A673 (cell line): ENCODE measurements around the gene CFAP52. TPM values are rescaled to one million over a fixed set of nuclear protein-coding genes. Genes with fewer than 3 reads are reported as not detected.
A peak's percentile ranks its signal among the peaks of the same experiment; 100 is the strongest.
"Not testable (repeated sequence)": the region's sequence is repeated elsewhere in the genome, so short reads cannot be mapped to it uniquely, and the experiment has no call there.

ENCODE experiments used
- BruUV-seq: library from RNA; stranded (reverse); fragments of 400-500 nt; replicated peaks from 2 replicates; lab custom pipeline; 2021; lab: Mats Ljungman, UMichigan
- CTCF ChIA-PET: fragments of 300-600 bp; sonication (Branson Sonifier 250); formaldehyde crosslinking; loops from one replicate; lab custom pipeline; 2022; ENCODE audit warnings: antibody characterized with exemption; lab: Charles Lee
- POLR2A ChIA-PET: fragments of 300-600 bp; sonication (Branson Sonifier 250); formaldehyde crosslinking; loops from one replicate; lab custom pipeline; 2022; ENCODE audit warnings: antibody characterized with exemption; ENCODE audit not compliant: low non-redundant PET; lab: Charles Lee
- DNase-seq: peaks from one replicate; pipeline ENCODE4 v3.0.0-alpha.2; 2015; ENCODE audit warnings: low spot score
- H3K27ac ChIP-seq: fragments of 200-600 bp; sonication (generic); 2 replicates; pipeline ENCODE4 v1.5.1; 2016; ENCODE audit warnings: mixed run types, low read depth, mild to moderate bottlenecking, mixed read lengths, antibody characterized with exemption, low read length; ENCODE audit not compliant: poor library complexity, severe bottlenecking
- H3K27me3 ChIP-seq: fragments of 200-600 bp; sonication (generic); replicated peaks from 2 replicates; pipeline ENCODE4 v1.6.1; 2017; ENCODE audit warnings: mixed run types, low read depth, mild to moderate bottlenecking, mixed read lengths, antibody characterized with exemption, low read length; ENCODE audit not compliant: insufficient read depth, poor library complexity
- H3K36me3 ChIP-seq: fragments of 200-600 bp; sonication (generic); 2 replicates; pipeline ENCODE4 v1.6.1; 2016; ENCODE audit warnings: mixed run types, mild to moderate bottlenecking, mixed read lengths, antibody characterized with exemption, low read length; ENCODE audit not compliant: insufficient read depth, poor library complexity, severe bottlenecking
- H3K4me1 ChIP-seq: fragments of 200-600 bp; sonication (generic); 2 replicates; pipeline ENCODE4 v1.6.1; 2017; ENCODE audit warnings: mixed run types, mild to moderate bottlenecking, mixed read lengths, antibody characterized with exemption, low read length; ENCODE audit not compliant: insufficient read depth, poor library complexity, severe bottlenecking
- H3K4me3 ChIP-seq: fragments of 200-600 bp; sonication (generic); 2 replicates; pipeline ENCODE4 v1.5.1; 2016; ENCODE audit warnings: low read depth, mixed run types, mild to moderate bottlenecking, mixed read lengths, low read length; ENCODE audit not compliant: poor library complexity, severe bottlenecking
- H3K9me3 ChIP-seq: fragments of 200-600 bp; sonication (generic); 2 replicates; pipeline ENCODE4 v1.6.1; 2016; ENCODE audit warnings: mixed run types, low read depth, mild to moderate bottlenecking, mixed read lengths, antibody characterized with exemption, low read length; ENCODE audit not compliant: poor library complexity, severe bottlenecking
- EZH2 ChIP-seq: fragments of 200-600 bp; sonication (generic); IDR thresholded peaks from 2 replicates; pipeline ENCODE4 v1.6.1; 2017; ENCODE audit warnings: borderline replicate concordance, low read depth, mild to moderate bottlenecking, mixed read lengths, antibody characterized with exemption, low read length; ENCODE audit not compliant: poor library complexity, severe bottlenecking
- intact Hi-C: fragments of 100-400 bp; cut with micrococcal nuclease; formaldehyde crosslinking; loops from one replicate; pipeline ENCODE4 v1.10.0; 2022; ENCODE audit not compliant: unreplicated experiment
- total RNA-seq: library from RNA; stranded (reverse); gene quantifications from 2 replicates; pipeline ENCODE4 v1.2.3, GENCODE V29; 2021
- TF ChIP-seq, protein P1 (sequence below): fragments of 300-800, 200-600 bp; sonication (generic); conservative IDR thresholded peaks from 2 replicates; pipeline ENCODE4 v1.5.1; 2017; ENCODE audit warnings: low read depth, mild to moderate bottlenecking, antibody characterized with exemption, low read length, moderate library complexity, mixed read lengths

Gene CFAP52
- total RNA-seq, 1 experiment from 2014 or later = not detected

GRCh38 chr17:9564104-9564503 lies 12.3 kb upstream of the CFAP52 start:
- TF ChIP-seq EZH2 = no peak
- TF ChIP-seq, protein P1, sequence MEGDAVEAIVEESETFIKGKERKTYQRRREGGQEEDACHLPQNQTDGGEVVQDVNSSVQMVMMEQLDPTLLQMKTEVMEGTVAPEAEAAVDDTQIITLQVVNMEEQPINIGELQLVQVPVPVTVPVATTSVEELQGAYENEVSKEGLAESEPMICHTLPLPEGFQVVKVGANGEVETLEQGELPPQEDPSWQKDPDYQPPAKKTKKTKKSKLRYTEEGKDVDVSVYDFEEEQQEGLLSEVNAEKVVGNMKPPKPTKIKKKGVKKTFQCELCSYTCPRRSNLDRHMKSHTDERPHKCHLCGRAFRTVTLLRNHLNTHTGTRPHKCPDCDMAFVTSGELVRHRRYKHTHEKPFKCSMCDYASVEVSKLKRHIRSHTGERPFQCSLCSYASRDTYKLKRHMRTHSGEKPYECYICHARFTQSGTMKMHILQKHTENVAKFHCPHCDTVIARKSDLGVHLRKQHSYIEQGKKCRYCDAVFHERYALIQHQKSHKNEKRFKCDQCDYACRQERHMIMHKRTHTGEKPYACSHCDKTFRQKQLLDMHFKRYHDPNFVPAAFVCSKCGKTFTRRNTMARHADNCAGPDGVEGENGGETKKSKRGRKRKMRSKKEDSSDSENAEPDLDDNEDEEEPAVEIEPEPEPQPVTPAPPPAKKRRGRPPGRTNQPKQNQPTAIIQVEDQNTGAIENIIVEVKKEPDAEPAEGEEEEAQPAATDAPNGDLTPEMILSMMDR = no peak
- no TSS peak for BruUV-seq
- Histone ChIP-seq H3K27ac (no peak overlapping the region), H3K4me1 (peaks cover 8% of the 10 kb centered on the region), H3K36me3 (no peaks in the 10 kb centered on the region), H3K4me3 (no peak overlapping the region), H3K27me3 (no peaks in the 10 kb centered on the region), H3K9me3 (no peaks in the 10 kb centered on the region)
- CTCF ChIA-PET = no interaction called here
- intact Hi-C loops = no loop called here
- POLR2A ChIA-PET = no interaction called here
- no peak for DNase-seq

GRCh38 chr17:9566067-9566466 lies 10.4 kb upstream of the CFAP52 start:
- H3K36me3 ChIP-seq = no peaks in the 10 kb centered on the region
- ChIA-PET POLR2A (no interaction called here), CTCF (no interaction called here)
- H3K9me3 ChIP-seq = no peaks in the 10 kb centered on the region
- H3K4me3 ChIP-seq = peak overlapping the region; percentile 26
- no peaks in the 10 kb centered on the region for H3K27me3 ChIP-seq
- peak; percentile 70 for DNase-seq
- H3K4me1 ChIP-seq = peaks cover 8% of the 10 kb centered on the region
- intact Hi-C loops = no loop called here
- H3K27ac ChIP-seq = no peak overlapping the region
- TF ChIP-seq, protein P1 = no peak
- TF ChIP-seq EZH2 = no peak
- BruUV-seq = no TSS peak

DNA sequence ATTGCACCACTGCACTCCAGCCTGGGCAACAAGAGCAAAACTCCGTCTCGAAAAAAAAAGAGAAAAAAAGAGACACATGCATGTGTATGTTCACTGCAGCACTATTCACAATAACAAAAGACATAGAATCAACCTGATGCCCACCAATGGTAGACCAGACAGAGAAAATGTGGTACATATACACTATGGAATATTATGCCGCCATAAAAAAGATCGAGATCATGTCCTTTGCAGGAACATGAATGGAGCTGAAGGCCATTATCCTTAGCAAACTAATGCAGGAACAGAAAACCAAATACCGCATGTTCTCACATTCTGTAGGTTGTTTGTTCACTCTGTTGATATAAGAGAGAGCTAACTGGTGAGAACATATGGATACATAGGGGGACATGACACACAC lies 9.7 kb upstream of the CFAP52 start:
- CTCF ChIA-PET, H3K27me3 ChIP-seq, DNase-seq, BruUV-seq, H3K4me1 ChIP-seq, POLR2A ChIA-PET, H3K9me3 ChIP-seq, intact Hi-C loops, H3K36me3 ChIP-seq, H3K4me3 ChIP-seq, H3K27ac ChIP-seq: not testable (repeated sequence)

GRCh38 chr17:9568004-9568403 lies 8.4 kb upstream of the CFAP52 start:
- intact Hi-C loops = no loop called here
- ChIA-PET CTCF (no interaction called here), POLR2A (no interaction called here)
- H3K36me3 ChIP-seq = no peaks in the 10 kb centered on the region
- H3K9me3 ChIP-seq = no peaks in the 10 kb centered on the region
- TF ChIP-seq EZH2 = no peak
- TF ChIP-seq, protein P1 = no peak
- H3K27ac ChIP-seq = no peak overlapping the region
- no peak overlapping the region for H3K4me3 ChIP-seq
- peaks cover 8% of the 10 kb centered on the region for H3K4me1 ChIP-seq
- H3K27me3 ChIP-seq = no peaks in the 10 kb centered on the region
- DNase-seq = no peak
- no TSS peak for BruUV-seq
